H54 (cell line): ENCODE data around the gene KLF7.

Experiments used
- DNase-seq: peaks from one replicate; pipeline ENCODE4 v3.0.0; 2011; ENCODE audit warnings: low spot score, mixed read lengths; ENCODE audit not compliant: insufficient read length
- FAIRE-seq: peaks from 3 replicates; lab custom pipeline; 2011; peaks lifted over from hg19 to GRCh38; lab: Jason Lieb, UNC
- POLR2A ChIP-seq: IDR thresholded peaks from 2 replicates; pipeline ENCODE4 v1.6.1; 2011; ENCODE audit warnings: low read depth, mild to moderate bottlenecking, low read length

KLF7 gene

GRCh38 chr2:207133820-207134519, 31.8 kb downstream of the KLF7 start:
- peak; percentile 42 for DNase-seq

DNA sequence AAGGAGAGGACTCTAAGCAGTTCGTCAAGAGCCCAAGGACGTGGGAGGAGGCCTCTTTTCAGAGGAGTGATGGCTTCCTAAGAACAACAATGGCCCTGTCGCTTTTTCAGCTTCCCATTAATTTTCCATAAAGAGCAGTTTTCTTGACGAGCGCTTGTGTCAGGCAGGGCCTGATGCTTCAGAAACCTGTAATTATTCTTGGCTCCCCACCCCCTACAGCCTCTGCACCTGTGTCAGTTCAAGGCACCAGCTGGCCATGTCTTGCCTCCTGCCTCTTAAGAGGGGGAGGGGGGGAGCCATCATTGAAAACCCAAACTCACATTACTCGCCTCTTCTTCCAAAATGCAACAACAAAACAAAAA, 32.3 kb downstream of the KLF7 start:
- no peak for FAIRE-seq
- TF ChIP-seq POLR2A: no peak
- DNase-seq: no peak

More at GRCh38 chr2:207133820-207134519, 31.8 kb downstream of the KLF7 start:
- no peak for TF ChIP-seq POLR2A
- FAIRE-seq: peak; percentile 33

DNA sequence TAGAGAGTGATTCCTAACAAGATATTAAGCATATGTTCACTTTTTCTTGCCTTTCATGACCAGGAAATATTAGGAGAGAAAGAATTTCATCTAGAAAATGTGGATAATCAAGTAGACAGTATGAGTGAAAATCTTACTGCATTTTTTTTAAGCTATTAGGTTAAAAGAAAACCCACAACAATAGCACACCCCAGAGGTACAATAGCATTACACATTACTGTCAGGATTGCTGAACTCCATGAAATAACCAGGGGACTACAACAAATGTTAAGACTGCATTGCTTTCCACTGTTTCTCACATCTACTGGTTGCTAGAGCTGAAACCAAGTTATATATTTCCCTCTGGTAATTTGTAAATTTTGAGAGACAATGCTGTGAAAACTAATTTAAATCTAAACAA, 33.7 kb downstream of the KLF7 start:
- FAIRE-seq (no peak), DNase-seq (no peak)
- no peak for TF ChIP-seq POLR2A

- FAIRE-seq: no peak
- no peak for DNase-seq
- TF ChIP-seq POLR2A: no peak
These were observed 34.2 kb downstream of the KLF7 start for GRCh38 chr2:207131594-207131993.

DNA sequence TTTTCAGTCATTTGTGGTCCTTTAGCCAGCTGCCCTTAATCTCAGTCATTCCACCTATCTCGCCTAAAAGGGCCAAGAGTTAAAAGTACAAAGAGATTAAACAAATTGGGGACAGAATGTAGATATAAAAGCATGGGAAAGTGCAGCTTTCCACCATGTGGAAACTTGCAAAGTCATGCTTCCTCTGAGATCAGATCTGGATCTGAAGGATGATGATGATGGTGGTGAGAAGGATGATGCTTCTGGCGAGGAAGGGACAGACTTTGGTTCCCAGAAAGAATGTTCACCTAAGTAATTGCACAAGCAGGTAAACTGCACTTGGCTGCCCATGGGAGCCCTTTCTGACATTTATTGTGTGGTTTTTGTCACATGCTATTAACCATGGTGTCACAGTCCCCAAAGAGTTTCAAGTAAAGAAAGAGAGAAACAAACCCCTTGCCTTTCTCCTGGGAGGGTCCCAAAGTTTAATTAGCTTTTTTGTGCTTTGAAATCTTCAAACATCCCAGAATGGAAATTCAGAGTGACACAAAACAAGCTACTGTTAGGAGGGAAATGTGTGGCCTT, 34.7 kb downstream of the KLF7 start:
- FAIRE-seq: no peak
- TF ChIP-seq POLR2A: no peak
- DNase-seq: no peak

- TF ChIP-seq POLR2A: no peak
- FAIRE-seq (no peak), DNase-seq (no peak)
These were observed 35.9 kb downstream of the KLF7 start for GRCh38 chr2:207129821-207130220.

DNA sequence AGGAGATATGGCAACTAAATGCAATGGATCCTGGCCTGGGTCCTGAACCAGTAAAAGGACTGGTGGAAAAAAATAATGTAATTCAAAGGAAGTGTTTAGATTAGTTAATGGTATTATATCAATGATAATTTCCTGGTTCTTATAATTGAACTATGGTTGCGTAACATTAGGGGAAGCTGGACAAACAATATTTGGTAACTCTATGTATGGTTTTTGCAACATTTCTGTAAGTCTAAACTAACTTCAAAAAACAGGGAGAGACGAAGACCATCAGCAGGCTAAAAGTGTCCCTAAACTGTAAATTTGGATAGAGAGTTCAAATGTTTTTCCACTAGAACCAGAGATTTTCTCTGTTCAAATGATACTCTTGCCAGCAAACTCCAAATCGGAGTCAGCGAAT, 36.9 kb downstream of the KLF7 start:
- no peak for TF ChIP-seq POLR2A
- DNase-seq (no peak), FAIRE-seq (peak; percentile 48)

DNA sequence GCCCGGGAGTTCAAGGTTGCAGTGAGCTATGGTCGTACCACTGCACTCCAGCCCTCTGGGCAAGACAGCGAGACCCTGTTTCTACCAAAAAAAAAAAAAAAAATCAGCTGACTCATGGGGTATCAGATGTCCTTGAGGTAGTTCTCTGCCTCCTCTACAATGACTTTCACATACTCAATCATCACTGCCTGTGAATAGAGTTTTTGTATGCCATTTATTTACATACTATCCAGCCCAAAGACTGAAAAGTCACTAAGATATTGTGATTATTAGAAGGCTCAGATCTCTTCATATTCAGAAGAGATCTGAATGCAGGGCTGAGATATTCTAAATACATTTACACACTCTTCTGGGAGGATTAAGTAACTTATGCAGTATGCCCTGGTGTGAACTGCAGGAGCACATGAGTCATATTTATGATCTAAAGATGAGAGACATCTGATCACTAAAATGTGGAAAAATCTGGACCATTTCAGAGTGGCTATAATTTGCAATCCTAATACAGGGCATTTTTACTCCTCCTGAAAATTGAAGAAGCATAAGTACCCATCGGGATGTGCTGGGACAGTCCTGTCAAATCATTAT, 38.9 kb downstream of the KLF7 start:
- no peak for TF ChIP-seq POLR2A
- peak; percentile 27 for FAIRE-seq
- DNase-seq: no peak

- DNase-seq: no peak
- FAIRE-seq: no peak
- no peak for TF ChIP-seq POLR2A
These were observed 41.9 kb downstream of the KLF7 start for GRCh38 chr2:207123776-207124391.

DNA sequence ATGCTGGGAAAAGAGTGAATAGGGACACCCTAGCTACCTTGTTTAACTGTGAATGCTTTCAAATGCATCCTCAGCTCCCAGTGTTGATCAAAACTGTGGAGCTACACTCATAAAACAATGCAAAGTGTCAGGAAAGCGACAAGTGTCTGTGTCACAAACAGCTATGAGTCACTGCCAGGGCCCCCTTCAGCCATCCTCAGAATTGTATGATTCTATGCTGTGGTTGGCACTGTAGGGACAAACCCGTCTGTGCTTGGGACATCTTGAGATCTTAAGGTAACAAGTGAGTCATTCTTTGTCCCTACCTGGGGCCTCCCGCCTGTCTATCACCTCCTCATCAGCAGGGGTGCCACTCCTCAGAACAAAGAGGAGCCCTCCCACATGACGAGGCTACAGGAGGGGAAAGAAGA, 42.4 kb downstream of the KLF7 start:
- no peak for TF ChIP-seq POLR2A
- DNase-seq: no peak
- FAIRE-seq: peak; percentile 6

- FAIRE-seq: no peak
- no peak for TF ChIP-seq POLR2A
- no peak for DNase-seq
These were observed 43.0 kb downstream of the KLF7 start for GRCh38 chr2:207122651-207123334.

DNA sequence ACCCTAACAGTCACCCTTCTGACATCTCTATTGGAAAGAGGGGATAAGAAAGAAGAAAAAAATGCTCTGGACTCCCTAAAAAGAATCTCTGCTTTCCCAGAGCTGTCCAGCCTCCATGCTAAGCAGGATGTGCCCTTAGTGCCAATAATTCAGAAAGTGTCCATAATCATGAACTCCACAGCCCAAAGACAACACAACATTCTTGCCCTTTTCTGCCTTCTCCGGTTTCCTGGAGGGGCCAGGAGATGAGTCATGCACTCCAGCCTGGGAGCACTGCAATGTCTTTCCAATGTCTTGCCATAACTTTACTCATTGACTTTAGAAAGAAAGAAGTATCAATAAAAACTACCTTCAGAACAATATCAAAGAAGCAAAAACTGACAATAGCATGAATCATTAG, 44.0 kb downstream of the KLF7 start:
- DNase-seq: peak; percentile 44
- FAIRE-seq: peak; percentile 98
- TF ChIP-seq POLR2A: no peak

DNA sequence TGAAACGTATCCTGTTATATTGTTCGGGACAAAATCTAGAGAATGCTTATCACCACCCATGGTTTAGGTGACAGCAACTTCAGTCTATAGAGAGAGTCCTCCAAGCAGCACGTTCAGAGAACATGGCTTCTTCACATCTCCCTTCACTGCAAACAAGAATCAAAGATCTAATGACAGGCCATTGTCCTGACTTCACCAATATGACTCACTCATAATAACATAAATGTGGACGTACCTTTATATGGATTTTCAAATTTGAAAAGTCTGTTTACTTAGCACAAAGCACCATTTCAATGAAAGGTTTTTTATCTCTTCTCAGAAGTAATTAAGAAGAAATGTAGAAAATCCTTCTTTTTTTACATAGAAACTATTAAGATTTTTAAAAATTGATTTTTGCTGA, 46.7 kb downstream of the KLF7 start:
- DNase-seq (no peak), FAIRE-seq (no peak)
- no peak for TF ChIP-seq POLR2A

- no peak for TF ChIP-seq POLR2A
- DNase-seq: no peak
- no peak for FAIRE-seq
These were observed 48.1 kb downstream of the KLF7 start for GRCh38 chr2:207117668-207118067.
